ENCODE results near the gene FCHSD2. TPM values are rescaled to one million over a fixed set of nuclear protein-coding genes. Genes with fewer than 3 reads are reported as not detected.

FCHSD2 gene
- total RNA-seq, 6 experiments from 2014 or later: 10.8 to 25.9 (median 17.8) TPM

DNA sequence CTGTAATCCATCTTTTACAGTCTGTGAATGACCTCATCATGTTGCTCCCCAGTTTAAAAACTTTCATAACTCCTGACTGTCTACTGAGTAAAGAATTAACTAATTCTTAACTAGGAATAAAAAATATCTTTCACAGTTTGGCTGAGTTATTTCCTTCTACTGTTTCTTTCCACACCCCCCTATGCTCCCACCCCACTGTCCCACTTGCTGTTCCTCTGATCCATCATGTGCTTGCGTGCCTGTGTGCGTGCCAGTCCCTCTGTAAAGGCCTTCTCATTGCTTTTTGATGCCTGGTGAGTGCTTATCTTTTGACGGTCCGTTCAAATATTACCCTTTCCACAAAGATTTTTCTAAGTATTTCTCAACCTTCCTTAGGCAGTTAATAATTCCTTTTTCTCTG is 272.3 kb downstream of the FCHSD2 start:
- Histone ChIP-seq H3K27me3 (no peaks in the 10 kb centered on the region), H3K27ac (no peak overlapping the region), H3K9me3 (no peaks in the 10 kb centered on the region), H3K4me1 (no peaks in the 10 kb centered on the region), H3K4me3 (no peak overlapping the region), H3K36me3 (peaks cover 0 to 4% (median 0%) of the 10 kb centered on the region in 4 donors)
- WGBS (ENCODE audit: insufficient coverage, low coverage, low lambda C conversion rate, missing lambda C conversion rate): 52% methylated on average over 4 of the region's 4 CpGs
- no peak for ATAC-seq
- intact Hi-C loops (cut with DNase I): no loop called here
- no peak for TF ChIP-seq POLR2A (IDR thresholded peaks at IDR 0.05)
- no peak for TF ChIP-seq CTCF (IDR thresholded peaks at IDR 0.05)
- DNase-seq: no peak

- DNase-seq (no peak), ATAC-seq (no peak)
- no peaks in the 10 kb centered on the region for H3K27me3 ChIP-seq
- H3K4me1 ChIP-seq: no peaks in the 10 kb centered on the region
- H3K36me3 ChIP-seq: peaks cover 0 to 4% (median 0%) of the 10 kb centered on the region in 4 donors
- TF ChIP-seq POLR2A (IDR thresholded peaks at IDR 0.05) (no peak), CTCF (IDR thresholded peaks at IDR 0.05) (no peak)
- no peak overlapping the region for H3K4me3 ChIP-seq
- no peaks in the 10 kb centered on the region for H3K9me3 ChIP-seq
- intact Hi-C loops (cut with DNase I): no loop called here
- 91% methylated on average over 4 of the region's 5 CpGs for WGBS (ENCODE audit: insufficient coverage, low coverage, low lambda C conversion rate, missing lambda C conversion rate)
- no peak overlapping the region for H3K27ac ChIP-seq
Observed at GRCh38 chr11:72867970-72868369, 274.1 kb downstream of the FCHSD2 start.

DNA sequence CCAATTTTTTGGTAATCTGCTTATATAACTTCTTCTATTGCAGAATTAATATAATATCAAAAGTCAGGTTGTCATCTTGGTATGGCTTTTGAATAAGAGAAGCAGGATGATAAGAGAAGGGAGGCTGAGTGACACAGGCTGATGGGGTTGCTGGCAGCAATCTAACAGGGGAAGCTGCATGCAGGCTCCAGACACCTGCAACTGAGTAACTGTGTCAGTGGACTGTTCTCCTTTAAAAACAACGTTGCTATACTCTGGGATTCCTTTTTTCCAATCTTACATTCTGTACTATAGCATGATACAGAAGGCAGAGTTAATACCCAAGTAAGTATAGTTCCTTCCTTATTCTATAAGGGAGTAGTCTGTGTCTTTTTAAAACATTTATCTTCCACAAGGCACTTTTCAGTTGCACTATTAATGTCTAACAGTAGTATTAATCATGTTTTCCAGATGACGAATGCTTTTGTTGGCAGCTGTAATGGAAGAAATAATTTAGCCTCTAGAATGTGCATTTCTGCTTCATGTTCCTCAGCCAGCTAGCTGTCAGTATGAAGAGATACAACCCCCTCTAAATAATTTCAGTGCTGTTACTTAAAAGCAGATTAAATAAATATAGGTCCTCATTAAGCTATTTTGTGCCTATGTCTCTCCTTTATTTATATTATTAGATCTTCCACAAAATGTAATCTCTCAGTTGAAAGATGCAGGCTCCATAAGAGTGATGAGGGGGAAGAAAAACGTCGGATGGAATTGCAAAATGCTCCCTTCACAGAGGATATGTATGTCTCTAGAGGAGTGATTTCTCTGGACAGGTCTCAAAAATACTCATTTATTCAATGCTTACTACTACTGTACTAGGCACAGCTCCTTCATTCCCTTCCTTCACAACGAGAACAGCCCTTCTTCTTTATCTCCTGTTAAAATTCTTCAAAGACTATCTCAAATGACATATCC is 277.1 kb downstream of the FCHSD2 start:
- Histone ChIP-seq H3K36me3 (peaks cover 0 to 4% (median 0%) of the 10 kb centered on the region in 4 donors), H3K4me1 (no peaks in the 10 kb centered on the region), H3K27ac (no peak overlapping the region), H3K27me3 (no peaks in the 10 kb centered on the region), H3K9me3 (no peaks in the 10 kb centered on the region), H3K4me3 (no peak overlapping the region)
- ATAC-seq: peak in 1 of 4 donors; percentile 12
- intact Hi-C loops (cut with DNase I): no loop called here
- DNase-seq: no peak
- TF ChIP-seq POLR2A (IDR thresholded peaks at IDR 0.05) (no peak), CTCF (IDR thresholded peaks at IDR 0.05) (no peak)
- 47% methylated on average over 5 of the region's 5 CpGs for WGBS (ENCODE audit: insufficient coverage, low coverage, low lambda C conversion rate, missing lambda C conversion rate)

- intact Hi-C loops (cut with DNase I): no loop called here
- ATAC-seq: no peak
- TF ChIP-seq CTCF (IDR thresholded peaks at IDR 0.05) (no peak), POLR2A (IDR thresholded peaks at IDR 0.05) (no peak)
- no peaks in the 10 kb centered on the region for H3K27me3 ChIP-seq
- H3K9me3 ChIP-seq: no peaks in the 10 kb centered on the region
- DNase-seq: no peak
- WGBS (ENCODE audit: insufficient coverage, low coverage, low lambda C conversion rate, missing lambda C conversion rate): 69% methylated on average over 1 of the region's 1 CpG
- H3K27ac ChIP-seq: no peak overlapping the region
- H3K4me1 ChIP-seq: no peaks in the 10 kb centered on the region
- peaks cover 0 to 4% (median 0%) of the 10 kb centered on the region in 4 donors for H3K36me3 ChIP-seq
- no peak overlapping the region for H3K4me3 ChIP-seq
Observed at GRCh38 chr11:72863916-72864315, 278.2 kb downstream of the FCHSD2 start.
